Right hindlimb (tissue), 1 donor: ENCODE results near the gene ETFB.

ENCODE experiments used
- DNase-seq: peaks from one replicate; pipeline ENCODE4 v3.0.0-alpha.2; 2018

The ETFB gene

DNA sequence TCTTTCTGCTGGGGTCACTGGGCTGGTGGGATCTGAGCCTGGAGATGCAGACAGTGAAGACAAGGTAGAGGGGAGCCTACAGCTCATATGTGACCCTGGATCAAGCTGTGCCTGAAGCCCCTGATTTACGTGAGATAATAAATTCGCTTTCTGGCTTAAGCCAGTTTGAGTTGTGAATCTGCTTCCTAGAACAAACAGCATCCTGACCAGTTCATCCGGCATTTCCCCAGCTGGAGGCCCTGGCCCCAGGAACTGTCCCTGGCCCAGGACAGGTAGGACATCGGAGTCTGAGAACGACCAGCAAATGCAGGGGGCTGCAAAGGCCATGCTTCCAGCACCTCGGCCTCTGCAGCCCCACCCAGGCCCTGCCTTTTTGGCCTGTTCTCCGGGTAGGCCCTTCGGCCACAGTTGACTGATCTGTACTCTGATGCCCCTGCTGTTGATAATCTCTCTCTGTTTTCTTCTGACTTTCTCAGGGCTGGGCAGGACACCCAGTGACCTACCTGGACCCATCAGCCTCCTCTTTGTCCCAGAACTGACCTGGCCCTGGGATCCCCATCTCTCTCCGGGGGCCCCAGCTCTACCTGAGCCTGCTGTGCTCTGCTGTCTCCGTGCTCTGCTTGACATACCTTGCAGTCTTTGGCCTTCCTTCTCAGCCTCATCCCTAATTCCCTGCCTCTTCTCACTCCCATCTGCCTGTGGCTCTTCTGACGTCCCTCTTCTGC is 14.8 kb downstream of the ETFB start:
- no peak for DNase-seq

DNA sequence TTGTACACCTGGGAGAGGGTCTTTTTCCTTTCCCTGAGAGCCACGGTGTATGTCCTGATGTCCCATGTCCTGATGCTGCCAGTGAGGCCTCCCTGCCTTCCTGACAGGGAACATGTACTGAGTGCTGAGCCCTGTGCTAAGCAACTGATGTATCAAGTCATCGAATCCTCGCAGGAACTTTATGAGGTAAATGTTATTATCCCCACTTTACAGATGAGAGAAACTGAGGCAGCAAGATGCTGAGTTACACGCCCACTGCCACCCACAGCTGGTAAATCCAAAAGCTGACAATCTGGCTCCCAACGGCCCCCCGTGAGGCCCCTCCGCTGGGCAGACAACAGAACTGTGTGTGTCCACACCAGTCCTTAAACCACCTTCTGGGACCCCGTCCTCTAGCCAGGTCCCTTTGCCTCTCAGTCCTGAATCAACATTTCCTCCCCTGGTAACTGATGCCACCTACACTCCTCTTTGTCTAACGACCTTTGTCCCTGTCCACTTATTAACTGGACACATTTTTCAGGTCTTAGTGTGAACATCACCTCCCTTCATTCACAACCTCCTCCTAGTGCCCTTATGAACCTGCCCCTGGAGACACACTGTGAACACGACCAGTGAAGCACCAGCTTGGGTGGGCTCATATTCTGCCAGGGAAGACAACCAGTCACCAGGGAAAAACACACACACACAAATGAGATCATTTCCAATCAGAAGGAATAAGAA is 18.8 kb downstream of the ETFB start:
- no peak for DNase-seq

DNA sequence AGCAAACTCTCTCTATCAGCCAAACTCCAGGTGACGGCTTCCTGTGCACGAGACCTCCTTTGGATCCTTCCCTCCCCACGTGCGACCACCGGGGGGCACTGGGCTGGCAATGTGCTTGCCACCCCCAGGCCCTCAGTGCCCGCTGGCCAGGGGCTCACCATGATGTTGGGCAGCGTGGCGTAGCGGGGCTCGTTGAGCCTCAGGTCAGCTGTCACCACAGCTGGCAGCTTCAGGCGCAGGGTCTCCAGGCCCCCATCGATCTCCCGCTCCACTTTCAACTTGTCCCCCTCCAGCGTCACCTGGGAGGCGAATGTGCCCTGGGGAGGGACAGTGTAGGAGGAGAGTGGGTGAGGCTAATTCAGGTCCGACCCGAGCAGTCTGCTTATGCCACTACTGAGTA is 19.4 kb downstream of the ETFB start:
- DNase-seq: no peak

GRCh38 chr19:51345076-51345620 is 21.0 kb downstream of the ETFB start:
- no peak for DNase-seq

DNA sequence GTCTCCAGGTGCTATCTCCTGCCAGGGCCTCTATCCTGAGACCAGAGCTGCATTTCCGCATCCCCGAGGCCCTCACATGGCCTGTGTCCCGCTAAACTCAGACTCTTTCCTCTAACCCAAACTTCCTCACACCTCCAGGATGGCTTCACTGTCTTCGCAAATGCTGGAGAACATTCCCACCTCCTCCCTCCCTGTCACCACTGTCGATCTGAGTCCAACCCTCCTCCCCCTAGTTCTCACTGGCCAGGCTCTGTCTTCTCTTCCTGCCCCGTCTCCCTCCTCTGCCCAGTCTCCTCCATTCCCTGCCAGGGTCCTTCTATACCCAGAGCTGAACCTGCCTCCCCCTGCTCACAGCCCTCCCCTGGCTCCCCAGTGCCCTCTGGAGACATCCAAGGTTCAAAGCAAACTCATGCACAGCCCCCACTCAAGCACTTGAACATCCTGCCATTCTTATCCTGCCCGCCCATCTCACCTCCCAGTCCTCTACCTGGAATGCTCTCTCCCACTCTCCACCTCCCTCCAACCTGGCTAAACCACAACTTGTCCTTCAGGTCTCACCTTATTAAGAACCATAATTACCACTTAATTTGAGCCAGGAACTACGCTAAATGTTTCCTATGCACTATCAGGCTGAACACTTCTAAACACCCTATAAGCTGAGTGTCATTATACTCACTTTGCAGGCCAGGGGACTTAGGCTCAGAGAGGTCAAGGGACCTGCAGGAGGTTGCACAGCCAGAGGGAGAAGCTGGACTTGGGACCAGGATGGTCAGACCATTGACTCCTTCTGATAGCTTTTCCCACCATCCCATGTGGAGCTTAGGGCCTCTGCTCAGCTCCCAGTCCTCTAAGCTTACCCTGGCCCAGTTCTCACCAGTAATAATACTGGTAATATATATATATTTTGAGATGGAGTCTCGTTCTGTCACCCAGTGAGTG is 23.3 kb downstream of the ETFB start:
- DNase-seq: no peak

DNA sequence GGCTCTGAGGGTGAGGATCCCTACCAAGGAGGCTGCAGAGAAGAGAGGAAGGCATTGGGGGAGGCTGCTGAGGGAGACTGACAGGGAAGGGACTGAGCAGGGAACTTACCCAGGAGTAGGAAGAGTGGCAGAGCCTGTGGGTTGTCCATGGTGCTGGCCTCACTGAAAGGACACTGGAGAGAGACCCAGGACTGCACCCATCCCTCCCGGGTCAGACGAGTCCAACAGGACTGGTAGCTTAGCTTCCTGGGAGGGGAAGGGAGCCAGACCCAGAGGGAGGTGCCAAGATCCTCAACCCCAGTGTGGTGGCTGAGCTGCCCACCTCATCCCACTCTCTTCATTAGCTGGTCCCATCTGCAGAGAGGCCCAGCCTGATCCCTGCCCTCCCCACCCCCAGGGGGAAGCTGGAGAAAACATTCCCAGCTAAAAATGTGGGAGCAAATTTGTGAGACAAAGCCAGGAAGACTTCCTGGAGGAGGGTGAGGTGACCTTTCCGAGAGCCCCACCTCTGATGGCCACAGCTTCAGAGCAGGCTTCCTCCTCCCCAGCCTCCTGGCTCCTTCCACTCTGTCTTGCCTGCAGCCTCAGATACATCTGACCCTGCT is 24.1 kb downstream of the ETFB start, which contains the start of gene VSIG10L:
Gene VSIG10L (minus strand): TSS at position 164 of the 605 bp plus-strand sequence. CDS start 15 bp downstream, at position 149.
- DNase-seq: no peak

- no peak for DNase-seq
These were observed 25.1 kb downstream of the ETFB start for GRCh38 chr19:51341066-51341465.

DNA sequence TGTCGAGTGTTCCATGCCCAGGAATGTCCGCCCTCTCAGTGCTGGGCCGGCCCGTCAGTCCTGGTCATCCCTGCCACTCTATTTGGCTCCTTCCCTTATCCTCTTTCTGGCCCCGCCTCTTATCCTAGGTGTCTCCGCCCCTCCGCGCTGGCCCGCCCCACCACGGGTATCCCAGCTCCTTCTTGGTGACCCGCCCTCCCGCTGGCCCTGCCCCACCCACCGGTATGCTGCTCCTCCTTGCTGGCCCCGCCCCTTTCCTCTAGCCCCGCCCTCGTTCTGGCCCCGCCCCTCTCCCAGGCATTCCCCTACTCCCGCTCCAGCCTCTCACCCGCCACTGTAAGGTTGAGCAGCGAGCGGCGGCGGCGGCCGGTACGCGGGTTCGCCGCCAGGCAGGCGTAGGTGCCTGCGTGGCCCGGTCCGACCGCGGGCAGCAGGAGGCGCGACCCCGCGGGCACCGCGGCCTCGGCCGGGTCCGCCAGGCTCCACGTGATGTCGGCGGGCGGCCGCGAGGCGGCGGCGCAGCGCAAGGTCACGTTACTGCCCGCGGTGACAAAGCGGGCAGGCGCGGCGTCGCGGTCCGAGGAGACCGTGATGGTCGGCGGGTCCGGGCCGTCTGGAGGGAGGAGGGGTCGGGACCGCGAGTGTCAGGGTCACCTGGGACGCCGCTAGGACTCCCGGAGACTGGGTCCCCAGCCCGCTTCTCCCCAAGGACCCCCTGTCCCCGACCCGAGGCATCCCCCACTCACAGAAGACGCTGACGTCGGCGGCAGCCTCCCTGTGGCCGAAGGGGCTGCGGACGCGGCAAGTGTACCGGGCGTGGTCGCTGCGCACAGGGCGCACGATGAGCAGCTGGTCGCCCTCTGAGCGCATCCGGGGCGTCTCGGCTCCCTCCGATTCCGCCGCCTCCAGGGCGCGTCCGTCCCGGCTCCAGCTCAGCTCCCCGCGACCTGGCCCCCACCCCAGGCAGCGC is 26.2 kb downstream of the ETFB start:
- peak; percentile 97 for DNase-seq

DNA sequence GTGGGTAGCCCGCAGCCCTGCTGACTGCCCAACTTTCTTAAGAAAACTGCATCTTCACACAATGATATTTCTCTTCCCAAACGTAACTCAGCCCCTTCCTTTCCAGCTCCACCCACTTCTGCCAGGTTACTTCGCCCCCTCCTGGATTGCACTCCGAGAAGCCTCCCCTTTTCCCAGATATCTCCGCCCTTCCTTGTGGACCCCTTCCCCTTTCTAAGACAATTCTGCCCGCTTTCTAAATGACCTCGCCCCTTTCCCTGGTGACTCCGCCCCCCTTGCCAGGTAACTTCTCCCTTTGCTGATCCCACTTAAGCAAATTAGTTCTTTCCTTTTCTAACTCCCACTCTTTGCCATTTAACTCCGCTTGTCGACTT is 26.9 kb downstream of the ETFB start:
- no peak for DNase-seq

DNA sequence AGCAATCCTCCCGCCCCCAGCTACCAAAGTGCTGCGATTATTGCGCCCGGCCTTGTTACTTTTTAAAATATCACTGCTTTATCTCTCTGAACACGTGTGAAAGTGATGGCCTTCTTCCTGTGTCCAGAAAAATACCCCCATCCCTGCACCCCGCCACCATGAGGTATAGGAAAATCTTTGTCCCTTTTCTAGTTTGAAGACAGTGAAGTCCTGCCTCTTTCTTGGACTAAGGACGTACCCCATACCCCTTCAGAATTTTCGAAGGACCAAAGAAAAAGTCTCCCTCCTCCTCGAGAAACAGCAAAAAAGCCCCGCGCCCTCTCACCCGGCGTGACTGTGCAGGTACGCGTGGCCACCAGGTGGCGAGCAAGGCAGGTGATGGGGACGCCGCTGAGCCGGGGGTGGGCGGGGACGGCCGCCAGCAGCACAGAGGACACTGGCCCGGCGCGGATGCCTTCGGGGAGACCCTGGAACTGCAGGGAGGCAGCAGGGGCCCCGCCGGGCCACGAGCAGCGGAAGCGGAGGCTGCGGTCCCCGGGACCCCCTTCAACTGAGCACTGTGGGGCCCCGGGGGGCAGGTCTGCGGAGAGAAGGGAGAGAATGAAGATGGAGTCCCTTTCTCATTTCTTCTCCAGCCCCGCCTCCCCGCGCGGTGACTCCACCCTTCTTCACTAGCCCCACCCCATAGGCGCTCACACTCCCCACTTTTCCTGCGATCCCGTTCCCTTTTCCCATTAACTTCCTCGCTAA is 27.4 kb downstream of the ETFB start:
- DNase-seq: peak; percentile 87

DNA sequence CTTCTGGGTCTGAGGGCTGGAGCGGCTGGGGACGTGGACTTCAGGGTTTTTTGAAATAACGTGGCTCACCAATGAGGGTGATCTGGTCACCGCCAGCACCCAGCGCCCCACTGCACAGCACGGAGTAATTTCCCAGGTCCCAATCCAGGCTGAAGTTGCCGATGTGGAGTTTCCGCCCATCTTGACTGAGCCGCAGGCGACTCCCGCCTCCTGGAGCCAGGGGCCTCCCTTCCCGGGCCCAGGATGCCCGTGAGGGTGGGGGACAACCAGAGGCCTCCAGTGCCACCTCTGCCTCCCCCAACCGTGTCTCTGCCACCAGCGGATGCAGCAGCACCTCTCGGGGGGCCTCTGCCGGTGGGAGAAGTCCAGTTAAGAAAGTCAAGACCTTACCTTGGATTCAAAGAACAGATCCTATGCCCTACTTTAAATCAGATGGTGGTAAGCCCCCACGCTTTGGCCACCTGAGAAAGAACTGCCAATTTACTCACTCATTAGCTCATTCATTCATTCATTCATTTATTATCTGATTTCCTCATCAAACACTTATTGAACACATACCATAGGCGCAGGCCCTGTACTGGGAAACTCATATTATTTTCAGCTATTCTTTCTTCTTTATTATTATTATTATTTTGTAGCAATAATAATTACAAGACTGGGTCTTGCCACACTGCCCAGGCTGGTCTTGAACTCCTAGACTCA is 28.2 kb downstream of the ETFB start:
- DNase-seq: no peak

DNA sequence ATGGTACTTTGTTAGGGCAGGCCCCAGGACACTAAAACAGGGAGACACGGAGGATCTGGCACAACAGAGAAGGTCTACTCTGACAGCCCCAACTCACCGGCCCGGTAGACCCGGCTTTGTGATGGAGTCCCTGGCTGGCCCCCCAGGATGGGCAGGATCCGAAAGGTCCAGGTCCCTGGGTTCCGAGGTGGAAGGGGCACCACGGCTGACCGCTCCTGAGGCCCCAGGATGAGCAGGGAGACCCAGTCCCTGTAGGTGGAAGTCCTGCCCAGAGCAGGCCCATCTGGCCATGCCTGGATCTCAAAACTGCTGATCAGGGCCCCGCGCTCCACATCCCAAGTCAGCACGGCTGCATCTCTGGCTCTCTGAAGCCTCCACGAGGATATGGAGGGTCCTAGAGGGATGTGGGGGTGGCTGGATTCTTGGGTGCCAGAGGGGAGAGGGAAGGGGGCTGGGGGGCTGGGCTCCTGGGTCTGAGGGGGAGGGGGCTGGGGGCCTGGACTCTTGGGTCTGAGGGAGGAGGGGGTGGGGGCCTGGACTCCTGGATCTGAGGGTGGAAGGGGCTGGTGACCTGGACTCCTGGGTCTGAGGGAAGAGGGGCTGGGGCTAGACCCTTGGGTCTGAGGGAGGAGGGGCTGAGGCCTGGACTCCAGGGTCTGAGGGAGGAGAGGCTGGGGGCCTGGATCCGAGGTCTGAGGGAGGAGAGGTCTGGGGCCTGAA is 28.9 kb downstream of the ETFB start:
- no peak for DNase-seq

GRCh38 chr19:51333836-51334460 is 32.2 kb downstream of the ETFB start:
- DNase-seq: no peak

DNA sequence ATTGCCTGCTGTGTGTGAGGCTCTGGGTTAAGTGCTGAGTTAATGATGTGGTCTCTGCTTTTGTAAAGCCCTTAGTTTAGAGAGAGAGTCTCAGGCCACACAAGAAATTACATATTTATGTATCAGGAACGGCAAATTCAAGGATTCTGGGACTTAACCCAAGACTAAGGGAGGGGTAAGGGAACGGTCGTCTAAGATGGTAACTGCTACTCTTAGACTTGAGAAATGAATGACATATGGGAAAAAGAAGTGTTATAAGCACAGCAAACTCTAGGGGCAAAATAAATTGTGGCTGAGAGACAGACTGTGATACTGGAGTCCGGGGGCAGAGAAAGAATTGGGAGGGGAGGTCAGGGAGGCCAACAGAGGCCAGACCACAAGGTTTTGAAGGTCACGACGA is 34.5 kb downstream of the ETFB start:
- no peak for DNase-seq

DNA sequence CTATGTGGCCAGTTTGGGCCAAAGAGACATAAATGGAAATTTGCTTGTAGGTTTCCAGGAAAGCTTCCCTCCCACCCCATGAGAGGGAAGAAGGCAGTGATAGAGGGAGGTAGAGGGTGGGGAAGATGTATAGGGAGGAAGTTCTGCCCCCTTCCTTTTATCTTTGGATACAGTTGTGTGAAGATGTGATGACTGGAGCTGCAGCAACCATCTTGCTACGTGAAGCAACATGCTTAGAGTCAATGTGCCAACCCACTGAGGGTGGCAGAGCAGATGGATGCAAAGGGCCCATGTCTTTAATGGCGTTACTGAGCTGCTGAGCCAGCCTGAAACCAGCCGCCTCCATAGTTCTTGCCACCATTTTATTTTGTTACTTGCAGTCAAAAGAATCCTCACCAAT is 35.0 kb downstream of the ETFB start:
- peak; percentile 0 for DNase-seq

- no peak for DNase-seq
These were observed 35.8 kb downstream of the ETFB start for GRCh38 chr19:51330366-51330765.

GRCh38 chr19:51329411-51329810 is 36.8 kb downstream of the ETFB start:
- no peak for DNase-seq

DNA sequence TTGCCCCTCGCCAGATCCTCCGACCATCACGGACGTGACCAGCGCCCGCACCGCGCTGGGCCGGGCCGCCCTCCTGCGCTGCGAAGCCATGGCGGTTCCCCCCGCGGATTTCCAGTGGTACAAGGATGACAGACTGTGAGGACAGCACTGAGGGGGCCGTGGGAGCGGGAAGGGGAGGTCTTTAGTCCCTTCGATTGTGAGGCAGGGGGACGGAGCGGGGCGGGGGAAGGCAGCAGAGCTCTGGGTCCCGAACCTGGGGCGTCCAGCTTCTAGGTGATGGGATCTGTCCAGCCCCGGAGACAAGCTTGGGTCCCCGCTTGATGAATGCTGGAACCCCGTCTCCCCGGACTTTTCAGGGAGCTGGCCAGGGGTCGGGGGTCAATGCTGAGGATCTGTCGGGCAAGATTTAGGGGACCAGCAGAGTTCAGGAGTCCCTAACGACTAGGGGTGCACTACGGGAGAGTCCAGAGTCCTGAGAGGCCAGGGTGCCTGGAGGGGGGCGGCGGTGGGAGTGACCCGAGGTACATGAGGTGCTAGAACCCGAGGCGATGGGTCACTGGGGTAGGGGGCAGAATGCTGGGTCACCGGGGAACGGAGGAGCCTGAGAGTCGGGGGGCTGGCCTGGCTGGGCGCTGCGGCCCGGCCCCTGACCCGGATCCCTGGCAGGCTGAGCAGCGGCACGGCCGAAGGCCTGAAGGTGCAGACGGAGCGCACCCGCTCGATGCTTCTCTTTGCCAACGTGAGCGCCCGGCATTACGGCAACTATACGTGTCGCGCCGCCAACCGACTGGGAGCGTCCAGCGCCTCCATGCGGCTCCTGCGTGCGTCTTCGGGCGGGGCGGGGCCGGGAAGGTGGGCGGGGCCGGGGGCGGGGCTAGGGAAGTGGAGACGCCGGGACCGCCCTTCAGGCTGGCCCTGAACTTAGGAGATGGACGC is 38.9 kb downstream of the ETFB start:
- peak; percentile 78 for DNase-seq
